H9 (cell line): Measurements from ENCODE around the gene PFDN1. TPM values are rescaled to one million over a fixed set of nuclear protein-coding genes. Genes with fewer than 3 reads are reported as not detected.

ENCODE experiments used
- DNase-seq: peaks from one replicate; pipeline ENCODE4 v3.0.0-alpha.2; 2017
- H2AFZ ChIP-seq: one replicate; pipeline ENCODE4 v1.6.1; 2013; ENCODE audit warnings: mild to moderate bottlenecking, low read length, control low read depth, moderate library complexity
- H2AK5ac ChIP-seq: 2 replicates; pipeline ENCODE4 v1.6.1; 2013; ENCODE audit warnings: low read length, control low read depth, mixed read lengths; ENCODE audit not compliant: insufficient read length
- H2BK120ac ChIP-seq: one replicate; pipeline ENCODE4 v1.6.1; 2013; ENCODE audit warnings: low read depth, mild to moderate bottlenecking, low read length, control low read depth, inconsistent platforms; ENCODE audit not compliant: poor library complexity, severe bottlenecking
- H2BK12ac ChIP-seq: 2 replicates; pipeline ENCODE4 v1.6.1; 2013; ENCODE audit warnings: low read length, control low read depth, mixed read lengths, low read depth; ENCODE audit not compliant: insufficient read length
- H2BK15ac ChIP-seq: 2 replicates; pipeline ENCODE4 v1.6.1; 2013; ENCODE audit warnings: low read depth, low read length, control low read depth
- H2BK20ac ChIP-seq: one replicate; pipeline ENCODE4 v1.6.1; 2013; ENCODE audit warnings: low read depth, mild to moderate bottlenecking, low read length, control low read depth, inconsistent platforms; ENCODE audit not compliant: poor library complexity, severe bottlenecking
- H2BK5ac ChIP-seq: 2 replicates; pipeline ENCODE4 v1.6.1; 2013; ENCODE audit warnings: low read length, control low read depth, mixed read lengths; ENCODE audit not compliant: insufficient read length
- H3K14ac ChIP-seq: 2 replicates; pipeline ENCODE4 v1.6.1; 2013; ENCODE audit warnings: low read length, control low read depth; ENCODE audit not compliant: insufficient read depth
- H3K18ac ChIP-seq: 2 replicates; pipeline ENCODE4 v1.6.1; 2013; ENCODE audit warnings: low read depth, mild to moderate bottlenecking, mixed read lengths, low read length, control low read depth; ENCODE audit not compliant: insufficient read length
- H3K23ac ChIP-seq: 2 replicates; pipeline ENCODE4 v1.6.1; 2013; ENCODE audit warnings: low read length, control low read depth, mixed read lengths, low read depth; ENCODE audit not compliant: insufficient read length
- H3K23me2 ChIP-seq: 2 replicates; pipeline ENCODE4 v1.6.1; 2013; ENCODE audit warnings: low read depth, mild to moderate bottlenecking, mixed read lengths, low read length, control low read depth; ENCODE audit not compliant: insufficient read length, poor library complexity, severe bottlenecking
- H3K27ac ChIP-seq: 2 replicates; pipeline ENCODE4 v1.5.1; 2013; ENCODE audit warnings: low read length, control low read depth, mixed read lengths, low read depth; ENCODE audit not compliant: insufficient read length
- H3K27me3 ChIP-seq: 2 replicates; pipeline ENCODE4 v1.6.1; 2013; ENCODE audit warnings: low read length, control low read depth, inconsistent platforms; ENCODE audit not compliant: insufficient read depth
- H3K4ac ChIP-seq: 2 replicates; pipeline ENCODE4 v1.6.1; 2013; ENCODE audit warnings: low read depth, mild to moderate bottlenecking, control low read depth, inconsistent platforms, low read length, moderate library complexity
- H3K4me1 ChIP-seq: 2 replicates; pipeline ENCODE4 v1.6.1; 2013; ENCODE audit warnings: low read length, control low read depth, inconsistent platforms; ENCODE audit not compliant: insufficient read depth
- H3K4me2 ChIP-seq: 2 replicates; pipeline ENCODE4 v1.6.1; 2013; ENCODE audit warnings: low read length, control low read depth, mixed read lengths; ENCODE audit not compliant: insufficient read length, insufficient read depth
- H3K56ac ChIP-seq: 2 replicates; pipeline ENCODE4 v1.6.1; 2013; ENCODE audit warnings: low read depth, mild to moderate bottlenecking, mixed read lengths, low read length, control low read depth; ENCODE audit not compliant: insufficient read length
- H3K79me1 ChIP-seq: 2 replicates; pipeline ENCODE4 v1.6.1; 2013; ENCODE audit warnings: low read depth, mild to moderate bottlenecking, moderate library complexity, low read length, control low read depth, inconsistent platforms; ENCODE audit not compliant: insufficient read depth, poor library complexity, severe bottlenecking
- H3K79me2 ChIP-seq: 2 replicates; pipeline ENCODE4 v1.6.1; 2013; ENCODE audit warnings: low read length, control low read depth, inconsistent platforms; ENCODE audit not compliant: insufficient read depth
- H3K9ac ChIP-seq: 2 replicates; pipeline ENCODE4 v1.6.1; 2013; ENCODE audit warnings: low read length, control low read depth, mixed read lengths; ENCODE audit not compliant: insufficient read length; ENCODE audit errors: extremely low read depth
- H3K9me3 ChIP-seq: one replicate; pipeline ENCODE4 v1.6.1; 2013; ENCODE audit warnings: low read depth, low read length, inconsistent platforms; ENCODE audit not compliant: control insufficient read depth
- H3T11ph ChIP-seq: one replicate; pipeline ENCODE4 v1.6.1; 2013; ENCODE audit warnings: mild to moderate bottlenecking, low read length, control low read depth, inconsistent platforms
- H4K20me1 ChIP-seq: one replicate; pipeline ENCODE4 v1.6.1; 2013; ENCODE audit not compliant: control insufficient read depth, insufficient read length, insufficient read depth
- H4K5ac ChIP-seq: 2 replicates; pipeline ENCODE4 v1.6.1; 2013; ENCODE audit warnings: low read depth, mild to moderate bottlenecking, mixed read lengths, low read length, control low read depth; ENCODE audit not compliant: insufficient read length
- H4K8ac ChIP-seq: replicated peaks from 2 replicates; pipeline ENCODE4 v1.6.1; 2013; ENCODE audit warnings: low read length, control low read depth, mixed read lengths, low read depth; ENCODE audit not compliant: insufficient read length
- H4K91ac ChIP-seq: 2 replicates; pipeline ENCODE4 v1.6.1; 2013; ENCODE audit warnings: low read depth, mild to moderate bottlenecking, moderate library complexity, mixed read lengths, low read length, control low read depth; ENCODE audit not compliant: insufficient read length
- H3K27ac Mint-ChIP-seq, 3 experiments: 2 replicates in 2 of 3; 3 replicates in 1 of 3; pipeline ENCODE4 v1.8.0; 2020 to 2021; ENCODE audit warnings: mixed read lengths in 3 of 3, mild to moderate bottlenecking in 1 of 3, moderate library complexity in 1 of 3
- H3K27me3 Mint-ChIP-seq: 2 replicates; pipeline ENCODE4 v1.8.0; 2021; ENCODE audit warnings: low read depth, mild to moderate bottlenecking, moderate library complexity, mixed read lengths
- H3K36me3 Mint-ChIP-seq, 3 experiments: 2 replicates in 2 of 3; 3 replicates in 1 of 3; pipeline ENCODE4 v1.8.0; 2020 to 2021; ENCODE audit warnings: low read depth in 3 of 3, mixed read lengths in 3 of 3; ENCODE audit not compliant: insufficient read depth in 1 of 3
- H3K4me1 Mint-ChIP-seq, 2 experiments: 2 replicates each; pipeline ENCODE4 v1.8.0; 2020; ENCODE audit warnings: mixed read lengths in 2 of 2
- H3K4me3 Mint-ChIP-seq, 2 experiments: 2 replicates in 1 of 2; 3 replicates in 1 of 2; pipeline ENCODE4 v1.8.0; 2020 to 2021; ENCODE audit warnings: mild to moderate bottlenecking in 2 of 2, mixed read lengths in 2 of 2, moderate library complexity in 1 of 2
- H3K9me3 Mint-ChIP-seq, 2 experiments: 2 replicates in 1 of 2; 3 replicates in 1 of 2; pipeline ENCODE4 v1.8.0; 2020; ENCODE audit warnings: mild to moderate bottlenecking in 2 of 2, mixed read lengths in 2 of 2, moderate library complexity in 1 of 2
- CTCF ChIP-seq: fragments of 200-600 bp; sonication (generic); conservative IDR thresholded peaks from 3 replicates; pipeline ENCODE4 v1.8.0; 2021; ENCODE audit warnings: antibody characterized with exemption, mild to moderate bottlenecking
- WGBS: extraction: QIAGEN DNeasy Blood & Tissue Kit; methylation state at CpG from one replicate; pipeline ENCODE4 v1.1.7; 2013; ENCODE audit warnings: missing lambda C conversion rate, low lambda C conversion rate, mixed read lengths; ENCODE audit not compliant: insufficient read length; ENCODE audit errors: extremely low coverage; 5-methylcytosine and 5-hydroxymethylcytosine counted together
- total RNA-seq: library from RNA; stranded (reverse); gene quantifications from 2 replicates; pipeline ENCODE4 v1.2.1, GENCODE V29; 2021

The PFDN1 gene
- total RNA-seq, 1 experiment from 2014 or later: 58.3 TPM

GRCh38 chr5:140292212-140293036, 10.5 kb downstream of the PFDN1 start:
- H4K91ac ChIP-seq: no peak overlapping the region
- no peak overlapping the region for H3K23ac ChIP-seq
- H3K4me1 ChIP-seq: no peaks in the 10 kb centered on the region
- Mint-ChIP-seq H3K36me3 (0 out of 7 replicates have a peak, but pooled peaks cover 0 to 2% (median 0%) of the 10 kb centered on the region in 3 experiments), H3K4me3 (no peak overlapping the region), H3K4me1 (peaks cover 0 to 18% of the 10 kb centered on the region in 2 experiments; a peak in 3 of 4 replicates), H3K27me3 (no peaks in the 10 kb centered on the region), H3K9me3 (no peaks in the 10 kb centered on the region), H3K27ac (no peak overlapping the region)
- TF ChIP-seq CTCF: no peak
- no peak overlapping the region for H2BK12ac ChIP-seq
- H2AK5ac ChIP-seq: no peak overlapping the region
- no peak overlapping the region for H2BK120ac ChIP-seq
- no peak overlapping the region for H4K5ac ChIP-seq
- no peak overlapping the region for H3K9ac ChIP-seq
- no peak overlapping the region for H3K4ac ChIP-seq
- no peak overlapping the region for H4K8ac ChIP-seq
- no peak overlapping the region for H3K18ac ChIP-seq
- no peaks in the 10 kb centered on the region for H4K20me1 ChIP-seq
- H2BK5ac ChIP-seq: no peak overlapping the region
- DNase-seq: no peak
- H3K79me1 ChIP-seq: no peaks in the 10 kb centered on the region
- H3K9me3 ChIP-seq: no peaks in the 10 kb centered on the region
- H3T11ph ChIP-seq: no peak overlapping the region
- no peaks in the 10 kb centered on the region for H3K23me2 ChIP-seq
- peaks cover 5% of the 10 kb centered on the region; the same call in 1 of the 2 replicates for H3K79me2 ChIP-seq
- no peaks in the 10 kb centered on the region for H3K27me3 ChIP-seq
- no CpG with 5 or more reads among the region's 1 CpG for WGBS
- H3K56ac ChIP-seq: no peak overlapping the region
- H2AFZ ChIP-seq: no peak overlapping the region
- no peak overlapping the region for H3K27ac ChIP-seq
- H3K4me2 ChIP-seq: no peak overlapping the region
- no peak overlapping the region for H3K14ac ChIP-seq
- no peak overlapping the region for H2BK15ac ChIP-seq
- no peak overlapping the region for H2BK20ac ChIP-seq
